HL-60 (cell line): ENCODE measurements around the gene ITPRIPL2.

Experiments used
- DNase-seq, 2 experiments: peaks; one replicate each; pipeline ENCODE4 v3.0.0-alpha.2; 2010 to 2020; ENCODE audit warnings: low read depth in 1 of 2, low spot score in 1 of 2
- H3K27ac ChIP-seq: fragments of 250-450 bp; sonication (Bioruptor Pico); replicated peaks from 2 replicates; pipeline ENCODE4 v1.5.1; 2020; ENCODE audit warnings: mild to moderate bottlenecking, moderate library complexity
- H3K27me3 ChIP-seq: fragments of 250-450 bp; sonication (Bioruptor Pico); 2 replicates; pipeline ENCODE4 v1.5.1; 2021; ENCODE audit warnings: mild to moderate bottlenecking, moderate library complexity; ENCODE audit not compliant: insufficient read depth, poor library complexity, severe bottlenecking
- H3K4me3 ChIP-seq: replicated peaks from 2 replicates; pipeline ENCODE4 v1.5.1; 2011; ENCODE audit warnings: mild to moderate bottlenecking, control low read depth, low read length; ENCODE audit not compliant: insufficient read depth
- CTCF ChIP-seq: IDR thresholded peaks from one replicate; pipeline ENCODE4 v1.5.1; 2011; ENCODE audit warnings: low read length, control low read depth, inconsistent platforms; ENCODE audit not compliant: insufficient read depth
- GABPA ChIP-seq: IDR thresholded peaks from 2 replicates; pipeline ENCODE4 v1.6.1; 2012; ENCODE audit warnings: low read depth
- POLR2AphosphoS5 ChIP-seq: IDR thresholded peaks from 2 replicates; pipeline ENCODE4 v1.6.1; 2012; ENCODE audit warnings: low read depth
- SPI1 ChIP-seq: IDR thresholded peaks from 2 replicates; pipeline ENCODE4 v1.6.1; 2012; ENCODE audit warnings: low read depth, mild to moderate bottlenecking, borderline replicate concordance
- TF ChIP-seq, protein P1 (sequence below): IDR thresholded peaks from 2 replicates; pipeline ENCODE4 v1.6.1; 2012; ENCODE audit warnings: low read depth; ENCODE audit not compliant: insufficient replicate concordance

The ITPRIPL2 gene

DNA sequence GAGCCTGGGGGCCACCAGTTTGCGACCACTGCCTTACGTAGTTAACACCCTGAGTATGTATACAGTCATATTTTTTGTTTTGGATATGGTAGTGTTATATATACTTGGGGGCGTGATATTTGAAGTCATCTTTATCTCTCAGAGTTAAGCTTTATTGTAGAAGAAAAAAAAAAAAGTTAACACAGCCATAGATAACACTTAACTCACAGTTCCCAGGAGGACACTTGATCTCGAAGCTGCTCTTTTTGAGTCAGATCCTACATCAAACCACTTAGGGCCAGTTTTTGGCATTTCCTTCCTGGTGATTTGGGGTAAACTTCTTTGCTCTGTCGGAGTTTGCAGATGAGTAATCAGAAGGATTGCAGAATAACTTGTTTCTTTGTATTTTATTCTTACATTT lies 5.8 kb downstream of the ITPRIPL2 start:
- TF ChIP-seq, protein P1, sequence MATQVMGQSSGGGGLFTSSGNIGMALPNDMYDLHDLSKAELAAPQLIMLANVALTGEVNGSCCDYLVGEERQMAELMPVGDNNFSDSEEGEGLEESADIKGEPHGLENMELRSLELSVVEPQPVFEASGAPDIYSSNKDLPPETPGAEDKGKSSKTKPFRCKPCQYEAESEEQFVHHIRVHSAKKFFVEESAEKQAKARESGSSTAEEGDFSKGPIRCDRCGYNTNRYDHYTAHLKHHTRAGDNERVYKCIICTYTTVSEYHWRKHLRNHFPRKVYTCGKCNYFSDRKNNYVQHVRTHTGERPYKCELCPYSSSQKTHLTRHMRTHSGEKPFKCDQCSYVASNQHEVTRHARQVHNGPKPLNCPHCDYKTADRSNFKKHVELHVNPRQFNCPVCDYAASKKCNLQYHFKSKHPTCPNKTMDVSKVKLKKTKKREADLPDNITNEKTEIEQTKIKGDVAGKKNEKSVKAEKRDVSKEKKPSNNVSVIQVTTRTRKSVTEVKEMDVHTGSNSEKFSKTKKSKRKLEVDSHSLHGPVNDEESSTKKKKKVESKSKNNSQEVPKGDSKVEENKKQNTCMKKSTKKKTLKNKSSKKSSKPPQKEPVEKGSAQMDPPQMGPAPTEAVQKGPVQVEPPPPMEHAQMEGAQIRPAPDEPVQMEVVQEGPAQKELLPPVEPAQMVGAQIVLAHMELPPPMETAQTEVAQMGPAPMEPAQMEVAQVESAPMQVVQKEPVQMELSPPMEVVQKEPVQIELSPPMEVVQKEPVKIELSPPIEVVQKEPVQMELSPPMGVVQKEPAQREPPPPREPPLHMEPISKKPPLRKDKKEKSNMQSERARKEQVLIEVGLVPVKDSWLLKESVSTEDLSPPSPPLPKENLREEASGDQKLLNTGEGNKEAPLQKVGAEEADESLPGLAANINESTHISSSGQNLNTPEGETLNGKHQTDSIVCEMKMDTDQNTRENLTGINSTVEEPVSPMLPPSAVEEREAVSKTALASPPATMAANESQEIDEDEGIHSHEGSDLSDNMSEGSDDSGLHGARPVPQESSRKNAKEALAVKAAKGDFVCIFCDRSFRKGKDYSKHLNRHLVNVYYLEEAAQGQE: no peak
- TF ChIP-seq SPI1 (no peak), CTCF (no peak), GABPA (no peak), POLR2AphosphoS5 (no peak)
- DNase-seq: no peak
- H3K27ac ChIP-seq: peak overlapping the region; percentile 54
- peaks cover 2% of the 10 kb centered on the region for H3K27me3 ChIP-seq
- H3K4me3 ChIP-seq: peak overlapping the region; percentile 38

DNA sequence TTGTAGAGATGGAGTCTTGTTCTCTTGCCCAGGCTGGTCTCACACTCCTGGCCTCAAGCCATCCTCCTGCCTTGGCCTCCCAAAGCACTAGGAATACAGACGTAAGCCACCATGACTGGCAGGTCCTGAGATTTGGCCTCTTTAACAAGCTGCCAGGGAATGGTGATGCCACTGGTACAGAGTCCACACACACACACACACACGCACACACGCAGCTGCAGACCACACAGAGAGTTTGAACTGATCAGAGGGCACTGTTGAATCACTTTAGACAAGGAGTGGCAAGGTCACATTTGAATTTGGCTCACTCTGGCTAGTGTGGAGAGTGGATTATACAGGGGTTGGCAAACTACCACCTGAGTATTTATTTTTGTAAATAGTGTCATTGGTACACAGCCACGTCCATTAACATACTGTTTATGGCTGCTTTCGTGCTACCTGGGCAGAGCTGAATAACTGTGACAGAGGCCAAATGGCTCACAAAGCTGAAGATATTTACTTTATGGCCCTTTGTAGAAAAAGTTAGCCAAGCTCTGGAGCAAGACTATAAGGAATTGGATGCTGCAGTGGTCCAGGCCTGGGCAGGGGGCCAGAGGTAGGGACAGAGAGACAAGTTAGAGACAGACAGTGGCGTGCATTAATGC lies 9.9 kb downstream of the ITPRIPL2 start:
- Histone ChIP-seq H3K27ac (no peak overlapping the region), H3K27me3 (no peaks in the 10 kb centered on the region), H3K4me3 (no peak overlapping the region)
- TF ChIP-seq, protein P1: no peak
- TF ChIP-seq SPI1: no peak
- no peak for TF ChIP-seq GABPA
- no peak for TF ChIP-seq CTCF
- TF ChIP-seq POLR2AphosphoS5: no peak
- no peak for DNase-seq

GRCh38 chr16:19126300-19126699 lies 12.5 kb downstream of the ITPRIPL2 start:
- Histone ChIP-seq H3K27me3 (no peaks in the 10 kb centered on the region), H3K27ac (no peak overlapping the region), H3K4me3 (no peak overlapping the region)
- no peak for DNase-seq
- TF ChIP-seq POLR2AphosphoS5 (no peak), CTCF (no peak), SPI1 (no peak), GABPA (no peak)
- TF ChIP-seq, protein P1: no peak
